ENCODE results near the gene C15orf39. TPM values are rescaled to one million over a fixed set of nuclear protein-coding genes. Genes with fewer than 3 reads are reported as not detected.

Gene C15orf39
- total RNA-seq, 1 experiment from 2014 or later = 28.9 TPM

DNA sequence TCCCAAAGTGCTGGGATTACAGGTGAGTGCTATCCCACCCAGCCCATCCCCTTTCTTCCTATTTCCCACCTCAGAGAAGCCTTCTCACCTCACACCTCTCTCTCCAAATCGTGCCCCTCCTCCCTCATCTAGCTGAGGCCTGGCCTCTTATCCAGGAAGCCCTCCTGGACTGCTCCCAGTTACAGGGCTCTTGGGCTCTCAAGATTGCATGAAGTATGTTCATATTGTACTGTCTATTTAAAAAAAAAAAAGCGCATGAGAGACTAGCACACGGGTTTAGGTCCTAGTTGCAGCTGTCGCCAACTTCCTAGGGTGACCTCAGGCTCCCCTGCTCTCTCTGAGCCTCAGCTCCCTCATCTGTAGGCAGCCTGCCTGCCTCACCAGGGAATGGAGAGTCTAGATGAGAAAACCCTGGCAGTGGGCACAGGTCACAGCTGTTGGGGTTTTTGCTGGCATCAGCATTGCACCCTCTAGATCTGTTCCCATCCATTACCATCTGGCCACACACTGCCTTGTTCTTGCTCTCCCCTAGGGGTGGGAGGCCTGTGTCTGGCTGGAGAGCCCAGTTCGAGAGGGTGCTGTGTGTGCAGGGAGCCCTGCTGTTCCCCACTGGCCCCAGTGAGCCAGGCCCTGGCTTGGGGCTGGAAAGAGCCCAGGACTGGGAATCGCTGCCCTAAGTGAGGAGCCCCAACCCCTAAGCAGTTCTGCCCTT, 24.2 kb upstream of the C15orf39 start:
- CTCF ChIA-PET = no interaction called here
- Histone ChIP-seq H3K36me3 (ENCODE audit: insufficient read depth, low read length, poor library complexity, severe bottlenecking) (no peaks in the 10 kb centered on the region), H3K27me3 (replicated peaks; ENCODE audit: insufficient read depth, low read depth, low read length, poor library complexity) (no peaks in the 10 kb centered on the region), H3K4me1 (ENCODE audit: insufficient read depth, low read length, poor library complexity, severe bottlenecking) (no peaks in the 10 kb centered on the region), H3K27ac (ENCODE audit: low read depth, low read length, poor library complexity, severe bottlenecking) (no peak overlapping the region), H3K9me3 (ENCODE audit: low read depth, low read length, poor library complexity, severe bottlenecking) (no peaks in the 10 kb centered on the region), H3K4me3 (ENCODE audit: low read depth, low read length, poor library complexity, severe bottlenecking) (no peak overlapping the region)
- BruUV-seq (replicated peaks) = no TSS peak
- intact Hi-C loops (cut with micrococcal nuclease; ENCODE audit: unreplicated experiment) = no loop called here
- TF ChIP-seq, protein P1, sequence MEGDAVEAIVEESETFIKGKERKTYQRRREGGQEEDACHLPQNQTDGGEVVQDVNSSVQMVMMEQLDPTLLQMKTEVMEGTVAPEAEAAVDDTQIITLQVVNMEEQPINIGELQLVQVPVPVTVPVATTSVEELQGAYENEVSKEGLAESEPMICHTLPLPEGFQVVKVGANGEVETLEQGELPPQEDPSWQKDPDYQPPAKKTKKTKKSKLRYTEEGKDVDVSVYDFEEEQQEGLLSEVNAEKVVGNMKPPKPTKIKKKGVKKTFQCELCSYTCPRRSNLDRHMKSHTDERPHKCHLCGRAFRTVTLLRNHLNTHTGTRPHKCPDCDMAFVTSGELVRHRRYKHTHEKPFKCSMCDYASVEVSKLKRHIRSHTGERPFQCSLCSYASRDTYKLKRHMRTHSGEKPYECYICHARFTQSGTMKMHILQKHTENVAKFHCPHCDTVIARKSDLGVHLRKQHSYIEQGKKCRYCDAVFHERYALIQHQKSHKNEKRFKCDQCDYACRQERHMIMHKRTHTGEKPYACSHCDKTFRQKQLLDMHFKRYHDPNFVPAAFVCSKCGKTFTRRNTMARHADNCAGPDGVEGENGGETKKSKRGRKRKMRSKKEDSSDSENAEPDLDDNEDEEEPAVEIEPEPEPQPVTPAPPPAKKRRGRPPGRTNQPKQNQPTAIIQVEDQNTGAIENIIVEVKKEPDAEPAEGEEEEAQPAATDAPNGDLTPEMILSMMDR (conservative IDR thresholded peaks at IDR 0.05; ENCODE audit: low read depth, low read length) = no peak
- no peak for TF ChIP-seq EZH2 (IDR thresholded peaks at IDR 0.05; ENCODE audit: borderline replicate concordance, low read depth, low read length, poor library complexity, severe bottlenecking)
- POLR2A ChIA-PET (ENCODE audit: low non-redundant PET) = no interaction called here
- no peak for DNase-seq (ENCODE audit: low spot score)

DNA sequence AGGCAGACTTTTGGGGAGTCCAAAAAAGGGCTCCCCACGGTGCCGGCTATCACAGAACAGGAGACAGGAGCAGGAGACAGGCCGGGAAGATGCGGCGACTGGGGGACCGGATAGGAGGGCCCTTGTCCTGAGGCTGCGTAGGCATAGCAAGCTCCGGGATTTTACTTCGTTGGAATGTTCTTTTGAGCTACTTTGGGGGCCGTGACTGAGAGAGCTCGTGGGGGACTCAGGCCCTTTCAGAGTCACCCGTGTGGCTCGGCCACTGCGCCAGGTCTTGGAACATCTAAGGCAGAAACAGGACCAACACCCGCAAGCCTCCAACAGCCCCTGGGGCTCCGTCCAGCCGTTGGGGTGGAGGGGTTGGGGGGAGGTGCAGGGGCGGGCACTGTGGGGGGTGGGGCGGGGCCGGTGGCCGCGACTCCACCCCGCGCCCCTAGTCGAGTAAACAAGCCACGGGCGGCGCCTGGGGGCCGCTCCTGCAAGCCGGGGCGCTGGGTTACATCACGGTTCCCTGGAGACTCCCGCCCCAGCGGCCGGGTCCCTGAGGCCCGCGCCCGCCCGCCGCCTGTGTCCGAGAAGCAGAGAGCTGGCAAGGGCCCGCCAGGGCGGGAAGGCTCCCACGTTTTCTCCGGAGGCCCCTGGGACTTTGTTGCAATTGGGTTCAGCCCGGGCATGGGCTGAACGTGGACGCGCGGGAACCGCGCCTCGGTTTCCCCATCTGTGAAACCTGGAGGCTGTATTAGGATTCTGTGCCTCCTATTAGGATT, 23.3 kb upstream of the C15orf39 start:
- no peak overlapping the region for H3K27ac ChIP-seq (ENCODE audit: low read depth, low read length, poor library complexity, severe bottlenecking)
- intact Hi-C loops (cut with micrococcal nuclease; ENCODE audit: unreplicated experiment) = no loop called here
- TF ChIP-seq, protein P1 (conservative IDR thresholded peaks at IDR 0.05; ENCODE audit: low read depth, low read length) = no peak
- TF ChIP-seq EZH2 (IDR thresholded peaks at IDR 0.05; ENCODE audit: borderline replicate concordance, low read depth, low read length, poor library complexity, severe bottlenecking) = no peak
- DNase-seq (ENCODE audit: low spot score) = no peak
- ChIA-PET CTCF (no interaction called here), POLR2A (ENCODE audit: low non-redundant PET) (no interaction called here)
- H3K4me3 ChIP-seq (ENCODE audit: low read depth, low read length, poor library complexity, severe bottlenecking) = no peak overlapping the region
- no TSS peak for BruUV-seq (replicated peaks)
- H3K9me3 ChIP-seq (ENCODE audit: low read depth, low read length, poor library complexity, severe bottlenecking) = no peaks in the 10 kb centered on the region
- no peaks in the 10 kb centered on the region for H3K27me3 ChIP-seq (replicated peaks; ENCODE audit: insufficient read depth, low read depth, low read length, poor library complexity)
- H3K36me3 ChIP-seq (ENCODE audit: insufficient read depth, low read length, poor library complexity, severe bottlenecking) = no peaks in the 10 kb centered on the region
- no peaks in the 10 kb centered on the region for H3K4me1 ChIP-seq (ENCODE audit: insufficient read depth, low read length, poor library complexity, severe bottlenecking)

DNA sequence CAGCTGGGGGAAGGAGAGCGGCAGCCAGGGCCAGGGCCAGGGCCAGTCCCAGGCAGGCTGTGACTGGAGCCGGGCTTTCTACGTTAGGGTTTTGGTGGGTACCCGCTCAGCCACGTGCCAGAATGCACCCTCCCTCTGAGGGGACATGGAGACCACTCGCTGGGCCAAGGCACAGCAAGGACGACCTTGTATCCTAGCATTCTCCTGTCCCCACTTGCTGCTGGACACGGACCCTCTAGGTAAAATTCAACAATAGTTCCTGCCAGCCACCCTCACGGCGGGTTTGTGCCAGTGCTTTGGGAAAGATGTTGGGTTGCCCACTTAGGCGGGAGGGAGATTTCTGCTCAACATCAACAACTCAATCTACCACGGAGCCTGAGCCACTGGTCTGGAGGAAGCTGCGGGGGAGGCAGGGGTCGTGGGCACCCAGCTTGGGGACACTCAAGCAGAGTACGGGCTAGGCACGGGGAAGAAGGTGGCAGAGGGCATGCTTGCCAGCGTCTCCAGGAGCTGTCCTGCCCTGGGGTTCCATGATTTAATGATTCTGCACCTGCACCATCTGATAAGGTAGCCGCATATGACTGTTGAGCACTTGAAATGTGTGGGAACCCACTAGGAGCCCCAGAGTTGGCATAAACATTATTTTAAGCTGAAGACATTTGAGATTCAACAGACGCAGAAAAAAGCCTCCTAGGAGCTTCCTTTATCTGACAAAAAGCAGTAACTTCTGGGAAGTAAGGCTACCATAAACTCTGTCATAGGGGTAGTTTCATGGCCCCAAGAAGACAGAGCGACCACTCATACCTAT, 22.5 kb upstream of the C15orf39 start:
- intact Hi-C loops (cut with micrococcal nuclease; ENCODE audit: unreplicated experiment) = no loop called here
- BruUV-seq (replicated peaks) = no TSS peak
- no peak for DNase-seq (ENCODE audit: low spot score)
- TF ChIP-seq, protein P1 (conservative IDR thresholded peaks at IDR 0.05; ENCODE audit: low read depth, low read length) = no peak
- TF ChIP-seq EZH2 (IDR thresholded peaks at IDR 0.05; ENCODE audit: borderline replicate concordance, low read depth, low read length, poor library complexity, severe bottlenecking) = no peak
- Histone ChIP-seq H3K4me1 (ENCODE audit: insufficient read depth, low read length, poor library complexity, severe bottlenecking) (no peaks in the 10 kb centered on the region), H3K36me3 (ENCODE audit: insufficient read depth, low read length, poor library complexity, severe bottlenecking) (no peaks in the 10 kb centered on the region), H3K27me3 (replicated peaks; ENCODE audit: insufficient read depth, low read depth, low read length, poor library complexity) (no peaks in the 10 kb centered on the region), H3K27ac (ENCODE audit: low read depth, low read length, poor library complexity, severe bottlenecking) (no peak overlapping the region), H3K9me3 (ENCODE audit: low read depth, low read length, poor library complexity, severe bottlenecking) (no peaks in the 10 kb centered on the region), H3K4me3 (ENCODE audit: low read depth, low read length, poor library complexity, severe bottlenecking) (no peak overlapping the region)
- ChIA-PET POLR2A (ENCODE audit: low non-redundant PET) (no interaction called here), CTCF (no interaction called here)
